H1 (cell line): ENCODE measurements around the gene MUSTN1.

ENCODE experiments used
- ATF2 ChIP-seq: IDR thresholded peaks from 2 replicates; pipeline ENCODE4 v1.6.1; 2012; ENCODE audit warnings: low read length, inconsistent platforms
- ATF3 ChIP-seq: IDR thresholded peaks from 2 replicates; pipeline ENCODE4 v1.6.1; 2011; ENCODE audit warnings: low read depth, mild to moderate bottlenecking, low read length; ENCODE audit not compliant: insufficient read depth
- CTCF ChIP-seq, 3 experiments: IDR thresholded peaks; 1 replicate in 2 of 3; 2 replicates in 1 of 3; pipeline versions ENCODE4 v1.5.1 to v1.6.1; 2011; ENCODE audit warnings: low read length in 3 of 3, mild to moderate bottlenecking in 3 of 3, inconsistent platforms in 2 of 3, low read depth in 1 of 3, moderate library complexity in 1 of 3; ENCODE audit not compliant: insufficient read depth in 1 of 3; ENCODE audit errors: control extremely low read depth in 1 of 3
- MAX ChIP-seq: IDR thresholded peaks from 2 replicates; pipeline ENCODE4 v1.6.1; 2012; ENCODE audit warnings: inconsistent platforms
- NRF1 ChIP-seq: IDR thresholded peaks from 2 replicates; pipeline ENCODE4 v1.6.1; 2011; ENCODE audit warnings: mild to moderate bottlenecking, low read depth, low read length, improper control_type of control experiment
- POLR2A ChIP-seq, 2 experiments: IDR thresholded peaks; 1 replicate in 1 of 2; 2 replicates in 1 of 2; pipeline ENCODE4 v1.6.1; 2011; ENCODE audit warnings: low read depth in 2 of 2, low read length in 2 of 2, mild to moderate bottlenecking in 2 of 2; ENCODE audit errors: control extremely low read depth in 1 of 2
- SP1 ChIP-seq: IDR thresholded peaks from 2 replicates; pipeline ENCODE4 v1.6.1; 2011; ENCODE audit warnings: low read depth, low read length
- SRF ChIP-seq: IDR thresholded peaks from 2 replicates; pipeline ENCODE4 v1.6.1; 2011; ENCODE audit warnings: mild to moderate bottlenecking, low read depth, low read length, moderate library complexity
- TAF1 ChIP-seq: IDR thresholded peaks from 2 replicates; pipeline ENCODE4 v1.6.1; 2011; ENCODE audit warnings: mild to moderate bottlenecking, low read depth, low read length
- TEAD4 ChIP-seq: IDR thresholded peaks from 2 replicates; pipeline ENCODE4 v1.6.1; 2012; ENCODE audit warnings: low read depth, low read length, inconsistent platforms, mixed read lengths
- YY1 ChIP-seq: IDR thresholded peaks from 2 replicates; pipeline ENCODE4 v1.6.1; 2011; ENCODE audit warnings: low read depth, mild to moderate bottlenecking, low read length

GRCh38 chr3:52833202-52833601, 1.6 kb downstream of the MUSTN1 start:
- TF ChIP-seq CTCF (IDR thresholded peaks at IDR 0.05; ENCODE audit: control extremely low read depth in 1 of 3, insufficient read depth in 1 of 3, low read depth in 1 of 3, low read length in 3 of 3) (no peak), ATF3 (no peak), TEAD4 (no peak), SRF (no peak), NRF1 (no peak), TAF1 (no peak), ATF2 (no peak), POLR2A (IDR thresholded peaks at IDR 0.05; ENCODE audit: control extremely low read depth in 1 of 2, low read depth in 2 of 2, low read length in 2 of 2) (no peak), SP1 (no peak), MAX (no peak), YY1 (no peak)
